KOPT-K1 (cell line): ENCODE measurements around the gene KRT1.

Source experiments
- H3K27ac ChIP-seq: fragments of 200-600 bp; sonication (generic); 2 replicates; pipeline ENCODE4 v1.5.1; 2016; ENCODE audit warnings: antibody characterized with exemption, mild to moderate bottlenecking, low read depth, low read length; ENCODE audit not compliant: poor library complexity, severe bottlenecking
- H3K36me3 ChIP-seq: fragments of 200-600 bp; sonication (generic); 2 replicates; pipeline ENCODE4 v1.5.1; 2017; ENCODE audit warnings: antibody characterized with exemption, mild to moderate bottlenecking, low read length, moderate library complexity; ENCODE audit not compliant: insufficient read depth
- H3K9me3 ChIP-seq: fragments of 200-600 bp; sonication (generic); 2 replicates; pipeline ENCODE4 v1.5.1; 2017; ENCODE audit warnings: antibody characterized with exemption, low read length, mild to moderate bottlenecking; ENCODE audit not compliant: insufficient read depth, poor library complexity, severe bottlenecking

Gene KRT1

DNA sequence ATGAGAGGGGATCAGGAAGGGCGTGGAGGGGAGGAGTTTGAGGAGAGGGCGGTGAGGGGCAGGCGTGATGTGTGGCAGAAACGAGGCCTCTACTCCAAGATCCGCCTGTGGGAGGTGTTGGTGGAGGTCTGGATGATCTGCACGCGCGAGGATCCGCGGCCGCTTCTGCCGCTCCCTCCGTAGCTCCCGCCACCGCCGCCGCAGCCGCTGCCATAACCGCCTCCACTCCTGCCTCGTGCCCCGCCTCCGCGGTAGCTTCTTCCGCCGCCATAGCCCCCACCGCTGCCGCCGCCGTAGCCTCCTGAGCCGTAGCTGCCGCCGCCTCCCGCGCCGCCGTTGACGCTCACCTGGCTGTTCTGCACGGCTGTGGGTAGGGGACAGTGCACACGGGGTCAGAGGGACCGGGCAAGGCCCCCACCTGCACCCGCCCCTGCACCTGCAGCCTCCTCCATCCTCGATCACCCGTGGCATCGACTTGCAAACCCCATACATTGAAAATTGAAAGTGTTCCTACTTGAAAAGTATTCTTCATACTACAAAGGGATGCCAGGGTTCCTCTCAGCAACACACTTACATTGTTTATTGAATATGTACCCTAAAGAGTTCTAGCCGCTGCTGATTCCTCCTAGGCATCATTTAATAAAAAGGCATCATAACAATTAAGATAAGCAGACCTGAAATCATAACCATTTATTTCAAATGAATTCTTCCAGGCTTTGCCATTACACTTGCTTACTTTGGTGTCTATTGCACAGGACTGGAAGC is 11.1 kb upstream of the KRT1 start:
- Histone ChIP-seq H3K36me3 (no peaks in the 10 kb centered on the region), H3K27ac (no peak overlapping the region), H3K9me3 (no peaks in the 10 kb centered on the region)

DNA sequence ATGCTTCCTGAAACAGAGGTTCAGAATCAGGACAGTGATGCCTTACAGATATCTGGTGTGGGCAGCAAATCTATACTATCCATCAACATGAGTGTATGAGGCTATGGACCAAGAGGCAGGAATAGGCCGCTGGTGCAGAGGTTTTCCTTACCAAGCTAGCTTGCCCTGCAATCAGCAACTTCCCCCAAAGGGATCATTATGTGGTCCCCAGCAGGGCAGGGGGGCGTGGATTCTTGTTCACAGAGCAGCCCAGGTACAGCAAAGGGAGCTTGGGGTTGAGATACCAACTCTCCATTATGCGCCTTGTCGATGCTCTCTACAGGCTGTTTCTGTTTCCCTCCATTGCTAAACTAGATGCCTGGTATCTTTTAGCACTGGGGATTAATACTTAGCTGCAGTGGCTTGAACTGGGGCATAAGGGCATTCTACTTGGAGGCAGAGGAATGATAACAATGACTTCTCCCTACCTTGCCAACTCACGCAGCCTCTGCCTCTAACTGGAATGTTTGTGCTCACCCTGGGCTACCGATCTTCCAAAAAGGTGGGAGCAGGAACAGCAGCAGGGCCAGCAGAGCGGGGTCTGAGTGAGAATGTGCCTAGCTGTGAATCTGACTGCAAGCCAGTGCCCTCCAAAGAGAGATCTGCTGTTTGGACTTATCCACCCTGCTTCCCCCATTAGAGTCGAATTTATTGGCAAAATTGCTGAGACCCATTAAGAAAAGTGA is 10.3 kb upstream of the KRT1 start:
- no peak overlapping the region for H3K27ac ChIP-seq
- no peaks in the 10 kb centered on the region for H3K9me3 ChIP-seq

GRCh38 chr12:52689936-52690335 is 9.7 kb upstream of the KRT1 start:
- H3K36me3 ChIP-seq = no peaks in the 10 kb centered on the region
- H3K27ac ChIP-seq = no peak overlapping the region
- H3K9me3 ChIP-seq = no peaks in the 10 kb centered on the region

More for the DNA sequence above, 10.3 kb upstream of the KRT1 start:
- H3K36me3 ChIP-seq = no peaks in the 10 kb centered on the region

- no peak overlapping the region for H3K27ac ChIP-seq
- no peaks in the 10 kb centered on the region for H3K36me3 ChIP-seq
- H3K9me3 ChIP-seq = no peaks in the 10 kb centered on the region
Measured at GRCh38 chr12:52689239-52689638, 9.0 kb upstream of the KRT1 start.

GRCh38 chr12:52688481-52688880 is 8.3 kb upstream of the KRT1 start:
- Histone ChIP-seq H3K9me3 (no peaks in the 10 kb centered on the region), H3K36me3 (no peaks in the 10 kb centered on the region), H3K27ac (no peak overlapping the region)

DNA sequence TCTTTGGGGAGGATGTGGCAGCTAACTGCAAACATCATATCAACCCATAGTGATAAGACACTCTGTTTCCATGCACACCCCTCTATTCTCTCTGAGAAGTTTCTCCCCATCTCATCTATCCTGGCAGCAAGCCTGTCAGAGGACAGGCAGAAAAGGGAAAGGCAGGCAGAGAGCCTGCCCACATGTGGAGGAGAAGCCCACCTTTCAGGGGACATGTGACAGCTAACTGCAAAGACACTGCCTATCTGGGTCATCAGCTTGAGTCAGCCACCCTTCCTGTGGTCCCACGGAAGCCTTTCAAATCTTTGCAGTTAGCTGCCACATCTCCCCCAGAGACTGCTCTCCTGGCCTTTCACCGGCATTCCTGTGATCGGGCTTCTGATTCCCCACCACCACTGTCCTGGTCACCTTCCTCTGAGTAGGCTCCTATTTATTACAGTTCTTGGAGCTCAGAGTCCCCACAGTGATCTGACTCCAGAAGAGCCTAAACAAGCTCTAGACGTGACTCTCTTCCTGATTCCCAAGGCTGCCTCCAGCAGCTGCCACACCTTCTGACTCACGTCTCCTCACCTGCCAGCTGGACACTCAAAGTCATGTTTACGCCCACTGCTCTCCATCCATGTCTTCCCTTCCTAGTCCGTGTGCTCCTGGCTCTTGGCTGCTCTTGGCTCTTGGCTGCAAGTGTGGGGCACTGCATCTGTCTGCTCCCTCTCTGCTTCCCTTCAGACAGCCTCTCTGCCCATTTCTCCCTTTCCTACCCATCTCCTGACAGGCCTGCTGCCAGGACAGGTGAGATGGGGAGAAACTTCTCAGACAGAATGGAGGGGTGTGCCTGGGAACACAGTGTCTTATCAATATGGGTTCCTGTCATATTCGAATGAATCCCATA is 7.5 kb upstream of the KRT1 start:
- no peak overlapping the region for H3K27ac ChIP-seq
- no peaks in the 10 kb centered on the region for H3K36me3 ChIP-seq
- H3K9me3 ChIP-seq = no peaks in the 10 kb centered on the region

DNA sequence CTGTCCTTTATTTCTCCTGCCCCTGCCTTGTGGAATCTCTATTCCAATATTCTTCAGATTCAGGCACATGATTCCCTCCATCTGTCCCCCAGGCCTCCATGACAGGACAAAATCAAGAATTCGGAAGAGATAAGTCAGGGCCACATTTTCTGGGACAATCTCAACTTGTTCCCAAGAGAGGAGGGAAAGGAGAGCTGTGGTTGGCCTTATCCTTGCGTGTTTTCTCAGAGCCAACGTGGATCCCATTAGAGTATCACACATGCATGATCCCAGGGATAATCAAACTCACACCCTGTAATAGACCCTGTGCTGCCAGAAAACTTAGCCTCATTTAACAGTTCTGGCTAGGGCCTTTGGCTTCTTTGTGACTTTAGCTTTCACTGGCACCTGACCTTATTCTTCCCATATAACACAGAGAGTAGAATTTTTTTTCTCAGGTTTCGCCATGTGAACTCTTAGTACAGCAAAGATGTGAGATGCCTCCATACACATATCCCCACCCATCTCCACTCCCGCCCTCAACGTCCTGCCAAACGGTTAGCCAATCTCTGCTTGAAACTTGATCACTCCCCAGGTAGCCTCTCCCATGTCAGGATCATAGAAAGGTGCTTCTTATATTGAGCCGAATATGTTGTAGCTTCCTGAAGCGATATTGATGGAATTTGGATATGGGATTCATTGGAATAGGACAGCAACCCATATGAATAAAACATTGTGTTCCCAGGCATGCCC is 6.7 kb upstream of the KRT1 start:
- Histone ChIP-seq H3K9me3 (no peaks in the 10 kb centered on the region), H3K27ac (no peak overlapping the region), H3K36me3 (no peaks in the 10 kb centered on the region)

- H3K27ac ChIP-seq = no peak overlapping the region
- H3K36me3 ChIP-seq = no peaks in the 10 kb centered on the region
- no peaks in the 10 kb centered on the region for H3K9me3 ChIP-seq
Measured at GRCh38 chr12:52686063-52686462, 5.9 kb upstream of the KRT1 start.

- Histone ChIP-seq H3K9me3 (no peaks in the 10 kb centered on the region), H3K27ac (no peak overlapping the region), H3K36me3 (no peaks in the 10 kb centered on the region)
Measured at GRCh38 chr12:52685406-52685890, 5.2 kb upstream of the KRT1 start.

GRCh38 chr12:52684431-52684830 is 4.2 kb upstream of the KRT1 start:
- H3K36me3 ChIP-seq = no peaks in the 10 kb centered on the region
- H3K9me3 ChIP-seq = no peaks in the 10 kb centered on the region
- H3K27ac ChIP-seq = no peak overlapping the region

- Histone ChIP-seq H3K27ac (no peak overlapping the region), H3K36me3 (no peaks in the 10 kb centered on the region), H3K9me3 (no peaks in the 10 kb centered on the region)
Measured at GRCh38 chr12:52683575-52684300, 3.5 kb upstream of the KRT1 start.

- no peaks in the 10 kb centered on the region for H3K36me3 ChIP-seq
- no peaks in the 10 kb centered on the region for H3K9me3 ChIP-seq
- no peak overlapping the region for H3K27ac ChIP-seq
Measured at GRCh38 chr12:52682938-52683574, 2.8 kb upstream of the KRT1 start.

- Histone ChIP-seq H3K9me3 (no peaks in the 10 kb centered on the region), H3K27ac (no peak overlapping the region)
Measured at GRCh38 chr12:52682381-52682660, 2.1 kb upstream of the KRT1 start.

More at GRCh38 chr12:52682381-52682660, 2.1 kb upstream of the KRT1 start:
- no peaks in the 10 kb centered on the region for H3K36me3 ChIP-seq
